K562 (cell line): ENCODE measurements around the gene HOTAIR. TPM values are rescaled to one million over a fixed set of nuclear protein-coding genes. Genes with fewer than 3 reads are reported as not detected.

Experiments
- ATAC-seq: fragments of 200-7000 bp; cut with Tn5 transposase; 3 replicates; pipeline ENCODE4 v1.9.1; 2020; ENCODE audit warnings: moderate library complexity
- BruUV-seq: library from RNA; stranded (reverse); fragments of 400-500 nt; replicated peaks from 2 replicates; lab custom pipeline; 2021; lab: Mats Ljungman, UMichigan
- CTCF ChIA-PET: fragments of 300-600 bp; formaldehyde crosslinking; extraction: SDS; loops from one replicate; lab custom pipeline; 2021; ENCODE audit warnings: low intra/inter-chr PET ratio; lab: Yijun Ruan, JAX
- POLR2A ChIA-PET: fragments of 300-600, 350-650 bp; sonication (Branson Sonifier 250); formaldehyde crosslinking; extraction: SDS; loops from one replicate; lab custom pipeline; 2021; ENCODE audit warnings: antibody characterized with exemption, inconsistent platforms; lab: Yijun Ruan, JAX
- DNase-seq, 4 experiments: peaks; one replicate each; pipeline versions ENCODE4 v3.0.0 to v3.0.0-alpha.2; 2011 to 2018; ENCODE audit warnings: low spot score in 3 of 4, mixed read lengths in 3 of 4; ENCODE audit errors: extremely low read depth in 1 of 4
- FAIRE-seq: peaks from 2 replicates; lab custom pipeline; 2011; peaks lifted over from hg19 to GRCh38; lab: Jason Lieb, UNC
- H2AFZ ChIP-seq: 2 replicates; pipeline ENCODE4 v1.6.0; 2011; ENCODE audit warnings: low read depth, low read length, control low read depth, inconsistent platforms
- H3K27ac ChIP-seq: fragments of 200-600 bp; 3 replicates; pipeline ENCODE4 v1.8.0; 2011; ENCODE audit warnings: low read depth, mild to moderate bottlenecking, control low read depth, inconsistent platforms, low read length, moderate library complexity, mixed read lengths; ENCODE audit errors: extremely low read depth
- H3K27me3 ChIP-seq, 2 experiments: fragments of 300-600 bp in 1 of 2; 2 replicates in 1 of 2; 3 replicates in 1 of 2; pipeline versions ENCODE4 v1.6.0 to v1.8.0; 2011; ENCODE audit warnings: inconsistent platforms in 2 of 2, low read length in 2 of 2, mild to moderate bottlenecking in 1 of 2, mixed read lengths in 1 of 2, moderate library complexity in 1 of 2; ENCODE audit not compliant: control insufficient read depth in 2 of 2, insufficient read depth in 2 of 2
- H3K36me3 ChIP-seq: fragments of 300-600 bp; 3 replicates; pipeline ENCODE4 v1.8.0; 2011; ENCODE audit warnings: mild to moderate bottlenecking, low read length, inconsistent platforms; ENCODE audit not compliant: control insufficient read depth, insufficient read depth
- H3K4me1 ChIP-seq, 2 experiments: fragments of 200-600 bp in 1 of 2; replicated peaks in 1 of 2; 2 replicates in 1 of 2; 3 replicates in 1 of 2; pipeline versions ENCODE4 v1.5.1 to v1.8.0; 2011; ENCODE audit warnings: inconsistent platforms in 2 of 2, low read length in 2 of 2, mild to moderate bottlenecking in 1 of 2, mixed read lengths in 1 of 2, moderate library complexity in 1 of 2; ENCODE audit not compliant: control insufficient read depth in 2 of 2, insufficient read depth in 2 of 2
- H3K4me2 ChIP-seq: 2 replicates; pipeline ENCODE4 v1.6.1; 2011; ENCODE audit warnings: low read length, control low read depth, inconsistent platforms, mixed read lengths; ENCODE audit not compliant: insufficient read depth
- H3K4me3 ChIP-seq: fragments of 200-600 bp; sonication (generic), shearing (Covaris generic); 2 replicates; pipeline ENCODE4 v1.5.1; 2016; ENCODE audit warnings: control low read depth, inconsistent platforms
- H3K79me2 ChIP-seq: fragments of 200-600 bp; 3 replicates; pipeline ENCODE4 v1.8.0; 2011; ENCODE audit warnings: low read length, inconsistent platforms; ENCODE audit not compliant: control insufficient read depth, insufficient read depth
- H3K9ac ChIP-seq, 2 experiments: 2 replicates each; pipeline versions ENCODE4 v1.6.0 to v1.6.1; 2011; ENCODE audit warnings: low read depth in 2 of 2, low read length in 2 of 2, control low read depth in 1 of 2, inconsistent platforms in 1 of 2, mild to moderate bottlenecking in 1 of 2, mixed read lengths in 1 of 2; ENCODE audit not compliant: insufficient read depth in 1 of 2
- H3K9me1 ChIP-seq: one replicate; pipeline ENCODE4 v1.6.0; 2011; ENCODE audit warnings: inconsistent platforms, mild to moderate bottlenecking, low read length, moderate library complexity; ENCODE audit not compliant: control insufficient read depth, insufficient read depth
- H3K9me3 ChIP-seq: replicated peaks from 2 replicates; pipeline ENCODE4 v1.5.1; 2011; ENCODE audit warnings: low read depth, low read length, inconsistent platforms; ENCODE audit not compliant: control insufficient read depth, insufficient read depth
- H4K20me1 ChIP-seq: replicated peaks from 2 replicates; pipeline ENCODE4 v1.6.1; 2011; ENCODE audit warnings: low read length, inconsistent platforms, mixed read lengths; ENCODE audit not compliant: control insufficient read depth, insufficient read depth
- NFYB ChIP-seq: IDR thresholded peaks from 2 replicates; pipeline ENCODE4 v1.6.1; 2011; ENCODE audit warnings: mild to moderate bottlenecking, moderate library complexity; ENCODE audit not compliant: insufficient read length; ENCODE audit errors: extremely low read depth
- POLR2H ChIP-seq: IDR thresholded peaks from 2 replicates; pipeline ENCODE4 v1.6.1; 2016; ENCODE audit warnings: missing genetic modification characterization, low read depth, mild to moderate bottlenecking, control low read depth, missing compliant biosample characterization, moderate library complexity
- RBFOX2 ChIP-seq: fragments of 200-400 bp; formaldehyde crosslinking; IDR thresholded peaks from 2 replicates; pipeline ENCODE4 v1.6.1; 2017; ENCODE audit warnings: low read depth, mild to moderate bottlenecking, low read length, moderate library complexity
- SMAD4 ChIP-seq: fragments of 250-450 bp; sonication (Bioruptor Pico); conservative IDR thresholded peaks from 2 replicates; pipeline ENCODE4 v1.8.0; 2021; ENCODE audit warnings: inconsistent platforms, mild to moderate bottlenecking, moderate library complexity
- ZNF444 ChIP-seq: fragments of 250-450 bp; sonication (Bioruptor Pico); IDR thresholded peaks from 2 replicates; pipeline ENCODE4 v1.4.0; 2020; ENCODE audit warnings: mild to moderate bottlenecking, moderate library complexity
- WGBS: fragments of 100-300 bp; shearing (Covaris generic); methylation state at CpG from one replicate; pipeline ENCODE4 v1.1.6; 2016; ENCODE audit warnings: low coverage, mixed read lengths; ENCODE audit not compliant: insufficient coverage; ENCODE audit errors: missing lambda C conversion rate; 5-methylcytosine and 5-hydroxymethylcytosine counted together
- in situ Hi-C: fragments of 300-500 bp; cut with MboI; formaldehyde crosslinking; loops from 4 replicates; pipeline ENCODE4 v1.15.0; 2018; ENCODE audit warnings: inconsistent platforms, mixed read lengths
- intact Hi-C: fragments of 100-400 bp; cut with micrococcal nuclease; formaldehyde crosslinking; loops from 2 replicates; pipeline ENCODE4 v1.14.2; 2022
- polyA plus RNA-seq, 8 experiments: library from polyadenylated mRNA; depleted of rRNA in 4 of 8; stranded (reverse) in 5 of 8; unstranded in 3 of 8; fragments of >200 nt; fragmentation: Nextera tagmentation in 2 of 8; fragmentation: Illumina TruSeq in 1 of 8; extraction: Ambion mirVana in 2 of 8; extraction: Trizol in 1 of 8; gene quantifications; 2 replicates each; pipeline versions ENCODE4 v1.2.1 to v1.2.3, GENCODE V29; 2011 to 2014; ENCODE audit warnings: inconsistent platforms in 1 of 8, missing spikeins in 1 of 8
- total RNA-seq, 7 experiments: library from RNA; depleted of rRNA in 6 of 7; stranded (reverse); fragments of >200 nt in 6 of 7; fragmentation: Illumina TruSeq in 2 of 7; extraction: Trizol in 2 of 7; gene quantifications; 2 replicates each; pipeline versions ENCODE4 v1.2.1 to v1.2.3, GENCODE V29; 2011 to 2021; ENCODE audit warnings: low replicate concordance in 1 of 7
- TF ChIP-seq, protein P1 (sequence below): sonication (generic); formaldehyde crosslinking; IDR thresholded peaks from 2 replicates; pipeline ENCODE4 v1.8.0; 2022; ENCODE audit warnings: mild to moderate bottlenecking, missing genetic modification reagents

The HOTAIR gene
- total and polyA plus RNA-seq, 9 of the 15 experiments (the other 6 are each of a cell fraction or from before 2014, with no cell fraction given) = 0.04 TPM; not detected in 8

DNA sequence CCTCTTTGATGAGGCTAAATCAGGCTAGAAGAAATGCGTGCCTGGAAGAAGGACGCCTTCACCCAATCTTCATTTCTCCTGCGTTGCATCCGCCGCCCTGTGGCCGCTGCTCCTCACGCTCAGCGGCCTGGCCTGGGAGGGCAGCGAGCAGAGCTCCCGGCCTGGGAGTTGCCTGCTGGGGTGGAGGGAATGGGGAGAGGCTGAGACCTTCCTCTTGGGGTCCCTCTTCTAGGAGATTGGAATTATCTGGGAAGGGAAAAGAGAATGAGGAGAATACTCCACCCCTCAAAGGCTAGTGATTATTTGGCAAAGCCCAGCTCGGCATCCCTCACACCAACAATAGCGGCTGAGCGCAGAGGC is 22.4 kb downstream of the HOTAIR start (continued):
- no peak for TF ChIP-seq POLR2H (tag)
- TF ChIP-seq, all 486 proteins: peak for 2

DNA sequence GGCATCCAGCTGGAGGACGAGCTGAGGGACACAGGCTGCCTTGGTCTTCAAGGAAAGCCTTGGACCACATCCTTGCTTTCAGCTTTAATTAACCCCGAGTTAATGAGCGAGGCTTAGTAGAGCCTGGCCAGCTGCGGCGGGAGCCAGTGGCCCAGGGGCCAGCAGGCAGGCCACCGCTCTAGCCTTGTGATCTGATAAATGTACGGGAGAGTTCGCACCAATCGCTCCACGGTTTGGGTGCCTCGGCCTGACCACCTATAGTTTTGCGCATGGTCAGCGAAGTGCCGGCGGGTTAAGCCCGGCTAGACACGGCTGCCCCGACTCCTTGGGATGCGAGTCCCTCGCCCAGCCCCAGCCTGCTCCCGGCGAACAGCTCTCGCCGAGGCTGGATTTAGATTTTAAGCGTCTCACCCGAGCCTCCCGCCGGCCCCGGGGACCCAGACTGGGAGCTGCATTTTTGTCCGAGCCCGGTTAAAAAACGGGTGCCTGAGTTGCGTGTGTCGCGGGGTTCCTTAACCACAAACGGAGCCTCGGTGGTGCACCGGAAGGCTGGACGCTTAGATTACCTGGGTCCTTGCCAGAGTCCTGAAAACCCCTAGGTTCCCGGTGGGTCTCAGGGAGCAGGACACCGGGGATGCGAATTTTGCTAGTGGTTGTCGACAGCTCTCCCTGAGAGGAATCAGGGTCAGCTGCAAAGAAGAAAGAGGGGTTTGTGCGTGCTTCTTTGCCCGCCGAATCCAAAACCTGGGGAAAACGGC is 23.0 kb downstream of the HOTAIR start:
- POLR2A ChIA-PET = interaction anchor here (0.5 to 1.5 kb wide), 6 partner anchors 10 to 605 kb away, joined by 3 to 4 read pairs (median 4); no protein-coding TSS in a partner anchor
- H3K27me3 ChIP-seq = peaks cover 47 to 66% of the 10 kb centered on the region in 2 experiments
- intact Hi-C loops (loop anchor here (1.0 kb wide), 1 partner anchor 184 kb away; no protein-coding TSS in a partner anchor), in situ Hi-C loops (no loop called here)
- H3K4me1 ChIP-seq = peaks cover 12 to 47% of the 10 kb centered on the region in 2 experiments; a peak in 4 of 5 replicates
- CTCF ChIA-PET = no interaction called here
- no peak overlapping the region for H2AFZ ChIP-seq
- H3K4me2 ChIP-seq = no peak overlapping the region
- H3K36me3 ChIP-seq = no peaks in the 10 kb centered on the region
- no peak overlapping the region for H3K27ac ChIP-seq
- H3K9me3 ChIP-seq = no peaks in the 10 kb centered on the region
- peaks cover 6% of the 10 kb centered on the region for H4K20me1 ChIP-seq
- ATAC-seq = no peak
- FAIRE-seq = peak; percentile 52
- TF ChIP-seq, protein P1, sequence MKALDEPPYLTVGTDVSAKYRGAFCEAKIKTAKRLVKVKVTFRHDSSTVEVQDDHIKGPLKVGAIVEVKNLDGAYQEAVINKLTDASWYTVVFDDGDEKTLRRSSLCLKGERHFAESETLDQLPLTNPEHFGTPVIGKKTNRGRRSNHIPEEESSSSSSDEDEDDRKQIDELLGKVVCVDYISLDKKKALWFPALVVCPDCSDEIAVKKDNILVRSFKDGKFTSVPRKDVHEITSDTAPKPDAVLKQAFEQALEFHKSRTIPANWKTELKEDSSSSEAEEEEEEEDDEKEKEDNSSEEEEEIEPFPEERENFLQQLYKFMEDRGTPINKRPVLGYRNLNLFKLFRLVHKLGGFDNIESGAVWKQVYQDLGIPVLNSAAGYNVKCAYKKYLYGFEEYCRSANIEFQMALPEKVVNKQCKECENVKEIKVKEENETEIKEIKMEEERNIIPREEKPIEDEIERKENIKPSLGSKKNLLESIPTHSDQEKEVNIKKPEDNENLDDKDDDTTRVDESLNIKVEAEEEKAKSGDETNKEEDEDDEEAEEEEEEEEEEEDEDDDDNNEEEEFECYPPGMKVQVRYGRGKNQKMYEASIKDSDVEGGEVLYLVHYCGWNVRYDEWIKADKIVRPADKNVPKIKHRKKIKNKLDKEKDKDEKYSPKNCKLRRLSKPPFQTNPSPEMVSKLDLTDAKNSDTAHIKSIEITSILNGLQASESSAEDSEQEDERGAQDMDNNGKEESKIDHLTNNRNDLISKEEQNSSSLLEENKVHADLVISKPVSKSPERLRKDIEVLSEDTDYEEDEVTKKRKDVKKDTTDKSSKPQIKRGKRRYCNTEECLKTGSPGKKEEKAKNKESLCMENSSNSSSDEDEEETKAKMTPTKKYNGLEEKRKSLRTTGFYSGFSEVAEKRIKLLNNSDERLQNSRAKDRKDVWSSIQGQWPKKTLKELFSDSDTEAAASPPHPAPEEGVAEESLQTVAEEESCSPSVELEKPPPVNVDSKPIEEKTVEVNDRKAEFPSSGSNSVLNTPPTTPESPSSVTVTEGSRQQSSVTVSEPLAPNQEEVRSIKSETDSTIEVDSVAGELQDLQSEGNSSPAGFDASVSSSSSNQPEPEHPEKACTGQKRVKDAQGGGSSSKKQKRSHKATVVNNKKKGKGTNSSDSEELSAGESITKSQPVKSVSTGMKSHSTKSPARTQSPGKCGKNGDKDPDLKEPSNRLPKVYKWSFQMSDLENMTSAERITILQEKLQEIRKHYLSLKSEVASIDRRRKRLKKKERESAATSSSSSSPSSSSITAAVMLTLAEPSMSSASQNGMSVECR (CRISPR knock-in tag) = no peak
- TF ChIP-seq NFYB (no peak), ZNF444 (CRISPR knock-in tag) (no peak), RBFOX2 (no peak), SMAD4 (no peak)
- TF ChIP-seq, all 486 proteins: peak for 0
- H3K79me2 ChIP-seq = no peaks in the 10 kb centered on the region
- H3K9ac ChIP-seq = 0 out of 4 replicates have a peak overlapping the region, but pooled peaks of 1 of the 2 experiments have one; percentile 22
- 21% methylated on average over 46 of the region's 47 CpGs for WGBS
- no TSS peak for BruUV-seq
- H3K4me3 ChIP-seq = no peak overlapping the region
- no peaks in the 10 kb centered on the region for H3K9me1 ChIP-seq
- no peak for DNase-seq
